Thyroid gland (tissue), 4 donors: ENCODE results near the gene VPS35L.

Experiments
- CTCF ChIP-seq, 6 experiments: fragments of 200-600 bp in 3 of 6; fragments of 450-650 bp in 3 of 6; sonication (generic) in 3 of 6; IDR thresholded peaks; one replicate each; pipeline ENCODE4 v1.5.1; 2016 to 2019; ENCODE audit warnings: antibody characterized with exemption in 6 of 6, mild to moderate bottlenecking in 2 of 6, inconsistent platforms in 1 of 6, moderate library complexity in 1 of 6
- POLR2A ChIP-seq, 2 donors: fragments of 450-650 bp; IDR thresholded peaks; one replicate each; pipeline ENCODE4 v1.6.1; 2017; ENCODE audit warnings: antibody characterized with exemption in 2 of 2, mild to moderate bottlenecking in 2 of 2, moderate library complexity in 1 of 2

DNA sequence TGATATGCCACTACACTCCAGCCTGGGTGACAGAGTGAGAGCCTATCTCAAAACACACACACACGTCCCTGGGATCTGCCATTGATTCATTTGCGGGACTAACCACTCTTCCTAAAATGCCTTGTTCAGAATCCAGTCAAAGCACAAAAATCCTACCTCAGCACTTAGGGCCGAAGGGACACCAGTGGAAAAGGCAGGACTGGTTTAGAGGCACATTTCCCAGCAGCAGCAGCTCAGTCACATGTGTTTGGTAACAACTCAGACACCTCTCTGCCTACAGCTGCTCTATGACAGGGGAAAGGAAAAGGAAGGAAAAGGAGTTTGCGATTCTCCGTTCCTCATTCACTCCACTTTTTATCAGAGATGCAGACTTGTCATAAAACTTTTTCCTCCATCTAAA, 150.3 kb downstream of the VPS35L start:
- no peak for TF ChIP-seq CTCF (IDR thresholded peaks at IDR 0.05)
- no peak for TF ChIP-seq POLR2A (IDR thresholded peaks at IDR 0.05)
